Common myeloid progenitor, CD34-positive (primary cell): ENCODE measurements around the gene LGI4.
"Not testable (repeated sequence)": the region's sequence is repeated elsewhere in the genome, so short reads cannot be mapped to it uniquely, and the experiment has no call there.

ENCODE experiments used
- CTCF ChIA-PET: fragments of 350-600 bp; sonication (Branson Sonifier 250); formaldehyde crosslinking; loops from one replicate; lab custom pipeline; 2021; ENCODE audit warnings: antibody characterized with exemption; lab: Charles Lee
- POLR2A ChIA-PET: fragments of 350-600 bp; sonication (Branson Sonifier 250); formaldehyde crosslinking; loops from one replicate; lab custom pipeline; 2021; ENCODE audit warnings: antibody characterized with exemption; lab: Charles Lee
- DNase-seq, 3 donors: peaks; one replicate each; pipeline versions ENCODE4 v3.0.0 to v3.0.0-alpha.2; 2013
- H3K27ac ChIP-seq, 2 experiments: 1 replicate in 1 of 2; 2 replicates in 1 of 2; pipeline ENCODE4 v1.7.0; 2013; ENCODE audit warnings: inconsistent platforms in 2 of 2, low read length in 2 of 2, mild to moderate bottlenecking in 2 of 2, low read depth in 1 of 2, moderate library complexity in 1 of 2; ENCODE audit not compliant: severe bottlenecking in 2 of 2, insufficient read depth in 1 of 2, poor library complexity in 1 of 2
- H3K27me3 ChIP-seq, 5 experiments: replicated peaks in 2 of 5; 1 replicate in 3 of 5; 2 replicates in 2 of 5; pipeline versions ENCODE4 v1.6.1 to v1.7.0; 2013; ENCODE audit warnings: low read length in 4 of 5, mild to moderate bottlenecking in 2 of 5, moderate library complexity in 2 of 5, inconsistent platforms in 1 of 5; ENCODE audit not compliant: insufficient read depth in 5 of 5, control insufficient read depth in 4 of 5
- H3K36me3 ChIP-seq, 4 experiments: 1 replicate in 2 of 4; 2 replicates in 2 of 4; pipeline versions ENCODE4 v1.6.1 to v1.7.0; 2013; ENCODE audit warnings: low read length in 3 of 4, control low read depth in 1 of 4, mild to moderate bottlenecking in 1 of 4; ENCODE audit not compliant: control insufficient read depth in 4 of 4, insufficient read depth in 4 of 4
- H3K4me1 ChIP-seq, 4 experiments: 1 replicate in 3 of 4; 2 replicates in 1 of 4; pipeline versions ENCODE4 v1.6.1 to v1.7.1; 2013; ENCODE audit warnings: low read length in 3 of 4, mild to moderate bottlenecking in 3 of 4, control low read depth in 1 of 4, inconsistent platforms in 1 of 4, moderate library complexity in 1 of 4; ENCODE audit not compliant: control insufficient read depth in 4 of 4, insufficient read depth in 4 of 4; ENCODE audit errors: control extremely low read depth in 1 of 4
- H3K4me3 ChIP-seq, 7 experiments: 1 replicate in 4 of 7; 2 replicates in 3 of 7; pipeline versions ENCODE4 v1.5.1 to v1.7.0; 2013; ENCODE audit warnings: mild to moderate bottlenecking in 7 of 7, low read length in 6 of 7, moderate library complexity in 6 of 7, inconsistent platforms in 2 of 7, low read depth in 2 of 7, control low read depth in 1 of 7; ENCODE audit not compliant: insufficient read depth in 4 of 7, control insufficient read depth in 1 of 7; ENCODE audit errors: extremely low read depth in 1 of 7
- H3K9me3 ChIP-seq, 5 experiments: 1 replicate in 4 of 5; 2 replicates in 1 of 5; pipeline versions ENCODE4 v1.6.1 to v1.7.1; 2013; ENCODE audit warnings: low read length in 4 of 5, mild to moderate bottlenecking in 2 of 5, inconsistent platforms in 1 of 5, low read depth in 1 of 5, moderate library complexity in 1 of 5; ENCODE audit not compliant: control insufficient read depth in 4 of 5, insufficient read depth in 2 of 5; ENCODE audit errors: control extremely low read depth in 1 of 5
- WGBS: methylation state at CpG from one replicate; pipeline ENCODE4 v1.1.5; 2013; ENCODE audit not compliant: insufficient coverage; 5-methylcytosine and 5-hydroxymethylcytosine counted together

The LGI4 gene

DNA sequence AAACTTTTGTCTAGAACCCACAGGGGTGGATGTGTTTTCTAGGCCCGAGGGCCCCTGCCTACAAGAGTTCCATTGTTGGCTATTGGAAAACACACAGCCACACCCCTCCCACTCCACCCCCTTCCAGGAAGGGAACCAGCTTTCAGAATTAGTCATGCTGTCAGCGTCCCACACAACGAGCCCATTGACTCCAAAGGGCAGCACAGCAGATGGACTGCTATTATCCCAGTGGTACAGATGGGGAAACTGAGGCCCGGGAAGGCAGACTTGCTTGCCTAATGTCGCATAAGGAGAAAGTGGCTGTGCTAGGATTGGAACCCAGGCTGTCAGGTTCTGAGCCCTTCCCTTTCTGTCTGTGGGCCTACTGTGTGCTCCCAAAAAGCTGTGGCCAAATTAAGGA, 27.3 kb downstream of the LGI4 start:
- no peak overlapping the region for H3K4me3 ChIP-seq
- WGBS = 34% methylated on average over 5 of the region's 5 CpGs
- CTCF ChIA-PET = interaction anchor here (1.0 to 1.7 kb wide), 3 partner anchors 16 to 69 kb away, joined by 3 to 6 read pairs (median 4); no protein-coding TSS in a partner anchor
- POLR2A ChIA-PET = no interaction called here
- H3K27me3 ChIP-seq = no peaks in the 10 kb centered on the region
- H3K4me1 ChIP-seq = peaks cover 0 to 7% (median 2%) of the 10 kb centered on the region in 4 experiments
- no peak for DNase-seq
- H3K36me3 ChIP-seq = no peaks in the 10 kb centered on the region
- H3K9me3 ChIP-seq = no peaks in the 10 kb centered on the region
- H3K27ac ChIP-seq = no peak overlapping the region

DNA sequence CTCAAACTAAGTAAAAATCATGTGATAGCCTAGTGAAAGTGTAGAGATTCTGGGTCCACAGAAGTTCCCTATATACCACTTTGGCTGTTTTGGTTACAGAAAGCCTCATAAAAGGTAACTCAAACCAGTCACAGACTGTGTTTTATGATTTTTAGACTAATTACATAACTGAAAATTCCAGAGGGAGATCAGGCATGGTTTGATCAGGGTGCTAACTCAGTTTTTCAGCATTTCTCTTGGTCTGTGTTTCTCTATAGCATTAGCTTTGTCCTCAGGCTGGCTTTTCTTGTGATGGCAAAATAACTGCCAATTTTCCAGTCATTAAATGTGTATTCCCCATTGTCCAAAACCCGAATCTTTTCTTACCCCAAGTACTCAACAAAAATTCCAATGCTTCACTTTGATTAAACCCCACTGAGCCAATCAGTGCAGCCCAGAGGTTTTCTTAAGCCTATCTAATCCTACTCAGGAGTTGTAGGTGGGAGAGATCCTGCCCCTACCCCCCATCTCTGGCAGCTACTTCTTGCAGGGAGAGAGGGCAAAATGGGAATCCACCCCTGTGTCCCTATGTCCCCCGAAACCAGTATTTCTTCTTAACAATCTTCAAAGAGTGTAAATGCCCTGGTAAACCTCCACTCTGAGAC, 27.8 kb downstream of the LGI4 start:
- CTCF ChIA-PET = interaction anchor here (1.7 kb wide), 1 partner anchor 16 kb away, joined by 6 read pairs; no protein-coding TSS in a partner anchor
- H3K27me3 ChIP-seq = no peaks in the 10 kb centered on the region
- no peaks in the 10 kb centered on the region for H3K9me3 ChIP-seq
- H3K36me3 ChIP-seq = no peaks in the 10 kb centered on the region
- 100% methylated on average over 1 of the region's 2 CpGs for WGBS
- H3K4me3 ChIP-seq = no peak overlapping the region
- no peak overlapping the region for H3K27ac ChIP-seq
- no peak for DNase-seq
- peaks cover 0 to 7% (median 2%) of the 10 kb centered on the region in 4 experiments for H3K4me1 ChIP-seq
- POLR2A ChIA-PET = no interaction called here

DNA sequence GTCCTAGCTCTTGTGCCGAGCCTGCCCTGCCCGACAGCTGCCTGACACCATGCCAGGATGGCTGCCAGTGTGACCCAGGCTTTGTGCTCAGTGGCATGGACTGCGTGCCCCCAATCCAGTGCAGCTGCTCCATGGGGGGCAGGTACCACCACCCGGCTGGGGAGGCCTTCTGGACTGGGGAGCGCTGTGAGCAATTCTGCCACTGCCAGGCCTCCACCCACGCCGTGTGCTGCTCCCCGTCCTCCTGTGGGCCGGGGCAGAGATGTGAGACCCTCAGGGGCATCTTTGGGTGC, 28.6 kb downstream of the LGI4 start:
- no peak overlapping the region for H3K4me3 ChIP-seq
- 97% methylated on average over 9 of the region's 9 CpGs for WGBS

DNA sequence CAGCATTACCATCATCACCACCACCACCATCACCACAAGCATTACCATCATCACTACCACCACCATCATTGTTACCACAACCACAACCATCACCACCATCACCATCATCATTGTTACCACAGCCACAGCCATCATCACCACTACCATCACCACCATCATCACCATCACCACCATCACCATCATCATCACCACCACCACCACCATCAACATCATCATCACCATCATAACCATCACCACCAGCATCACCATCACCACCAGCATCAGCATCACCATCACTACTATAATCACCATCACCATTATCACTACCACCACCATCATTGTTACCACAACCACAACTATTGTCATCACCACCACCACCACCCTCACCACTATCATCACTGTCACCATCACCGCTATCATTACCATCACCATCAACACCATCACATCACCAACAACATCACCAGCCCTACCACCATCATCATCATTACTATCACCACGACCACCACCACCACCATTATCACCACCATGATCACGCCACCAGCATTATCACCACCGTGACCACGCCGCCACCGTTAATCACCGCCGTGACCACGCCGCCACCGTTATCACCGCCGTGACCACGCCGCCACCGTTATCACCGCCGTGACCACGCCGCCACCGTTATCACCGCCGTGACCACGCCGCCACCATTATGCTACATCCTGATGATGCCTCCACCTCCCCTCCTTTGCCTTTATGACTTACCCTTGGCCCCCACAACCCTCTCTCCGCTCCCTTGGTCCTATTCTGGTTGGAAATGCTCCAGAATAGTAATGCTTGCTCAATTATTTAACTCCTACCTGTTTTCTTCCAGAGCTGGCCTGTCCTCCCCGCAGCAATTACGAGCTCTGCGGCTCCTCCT, 29.2 kb downstream of the LGI4 start:
- Histone ChIP-seq H3K4me1 (peaks cover 0 to 7% (median 2%) of the 10 kb centered on the region in 4 experiments), H3K36me3 (no peaks in the 10 kb centered on the region), H3K9me3 (no peaks in the 10 kb centered on the region), H3K27ac (no peak overlapping the region), H3K4me3 (no peak overlapping the region), H3K27me3 (no peaks in the 10 kb centered on the region)
- POLR2A ChIA-PET = no interaction called here
- CTCF ChIA-PET = interaction anchor here (1.0 to 1.7 kb wide), 2 partner anchors 13 to 30 kb away, joined by 4 read pairs; no protein-coding TSS in a partner anchor
- peak in 1 of 3 donors; percentile 30 for DNase-seq
- WGBS = 89% methylated on average over 28 of the region's 30 CpGs

More for the DNA sequence above, 28.6 kb downstream of the LGI4 start:
- CTCF ChIA-PET = interaction anchor here (1.0 kb wide), 1 partner anchor 12 kb away, joined by 4 read pairs; no protein-coding TSS in a partner anchor
- Histone ChIP-seq H3K9me3 (no peaks in the 10 kb centered on the region), H3K27me3 (no peaks in the 10 kb centered on the region), H3K27ac (no peak overlapping the region), H3K36me3 (no peaks in the 10 kb centered on the region), H3K4me1 (peaks cover 0 to 7% (median 2%) of the 10 kb centered on the region in 4 experiments)
- POLR2A ChIA-PET = no interaction called here
- DNase-seq = no peak

DNA sequence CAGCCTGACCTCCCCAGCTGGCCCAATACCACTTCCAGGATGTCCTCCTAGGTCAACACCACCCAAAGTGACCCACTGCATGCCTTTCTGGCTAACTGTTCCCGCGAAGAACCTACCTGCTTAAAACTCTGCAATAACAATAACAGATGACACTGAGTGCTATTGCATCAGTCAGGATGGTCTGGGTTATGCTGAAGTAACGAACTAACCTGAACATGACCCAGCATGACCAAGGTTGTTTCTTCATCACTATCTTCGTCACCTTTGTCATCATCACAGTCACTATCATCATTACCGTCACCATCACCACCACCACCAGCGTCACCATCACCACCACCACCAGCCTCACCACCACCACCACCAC, 29.8 kb downstream of the LGI4 start:
- POLR2A ChIA-PET = no interaction called here
- 100% methylated on average over 6 of the region's 6 CpGs for WGBS
- no peaks in the 10 kb centered on the region for H3K9me3 ChIP-seq
- no peak overlapping the region for H3K4me3 ChIP-seq
- H3K4me1 ChIP-seq = peaks cover 0 to 7% (median 2%) of the 10 kb centered on the region in 4 experiments
- no peaks in the 10 kb centered on the region for H3K36me3 ChIP-seq
- CTCF ChIA-PET = interaction anchor here (1.7 kb wide), 1 partner anchor 31 kb away, joined by 4 read pairs; no protein-coding TSS in a partner anchor
- no peaks in the 10 kb centered on the region for H3K27me3 ChIP-seq
- no peak for DNase-seq
- no peak overlapping the region for H3K27ac ChIP-seq

DNA sequence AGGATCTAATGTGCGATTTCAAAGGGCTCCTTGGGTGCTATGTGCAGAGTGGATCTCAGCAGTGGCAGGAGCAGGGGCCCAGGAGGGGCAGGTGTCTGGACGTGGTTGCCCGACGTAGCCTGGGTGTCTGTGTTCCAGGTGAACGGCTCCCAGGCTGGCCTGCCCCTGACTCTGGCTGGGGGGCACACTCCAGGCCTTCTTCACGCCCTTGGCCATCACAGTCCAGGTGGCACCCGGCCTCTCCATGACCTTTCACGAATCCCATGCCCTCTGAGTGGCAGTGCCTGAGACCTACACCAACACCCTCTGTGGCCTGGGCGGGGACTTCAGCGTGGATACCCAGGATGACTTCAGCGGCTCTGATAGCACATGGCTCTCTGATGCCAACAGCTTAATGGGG, 30.5 kb downstream of the LGI4 start:
- Histone ChIP-seq H3K27ac (no peak overlapping the region), H3K36me3 (no peaks in the 10 kb centered on the region), H3K4me1 (peaks cover 0 to under 1% (median 0%) of the 10 kb centered on the region in 4 experiments), H3K4me3 (no peak overlapping the region), H3K9me3 (no peaks in the 10 kb centered on the region), H3K27me3 (no peaks in the 10 kb centered on the region)
- WGBS = 95% methylated on average over 11 of the region's 11 CpGs
- ChIA-PET CTCF (interaction anchor here (1.7 kb wide), 1 partner anchor 32 kb away, joined by 4 read pairs; no protein-coding TSS in a partner anchor), POLR2A (no interaction called here)
- no peak for DNase-seq

DNA sequence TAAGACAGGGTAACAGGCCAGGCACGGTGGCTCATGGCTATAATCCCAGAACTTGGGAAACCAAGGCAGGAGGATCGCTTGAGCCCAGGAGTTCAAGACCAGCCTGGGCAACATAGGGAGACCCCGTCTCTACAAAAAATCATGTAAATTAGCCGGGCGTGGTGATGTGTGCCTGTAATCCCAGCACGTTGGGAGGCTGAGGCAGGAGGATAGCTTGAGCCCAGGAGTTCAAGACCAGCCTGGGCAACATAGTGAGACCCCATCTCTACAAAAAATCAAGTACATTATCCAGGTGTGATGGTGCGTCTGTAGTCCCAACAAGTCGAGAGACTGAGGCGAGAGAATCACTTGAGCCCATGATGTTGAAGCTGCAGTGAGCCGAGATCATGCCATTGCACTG, 31.2 kb downstream of the LGI4 start:
- H3K4me3 ChIP-seq, POLR2A ChIA-PET, H3K9me3 ChIP-seq, H3K27me3 ChIP-seq, H3K27ac ChIP-seq, H3K4me1 ChIP-seq, H3K36me3 ChIP-seq, DNase-seq: not testable (repeated sequence)
- CTCF ChIA-PET = interaction anchor here (1.7 kb wide), 1 partner anchor 32 kb away, joined by 4 read pairs; no protein-coding TSS in a partner anchor
- WGBS = 79% methylated on average over 10 of the region's 10 CpGs
